Fibroblast of skin of left biceps (primary cell): ENCODE results near the gene NLRP4.
"Not testable (repeated sequence)": the region's sequence is repeated elsewhere in the genome, so short reads cannot be mapped to it uniquely, and the experiment has no call there.

Source experiments
- DNase-seq, 2 experiments: peaks; one replicate each; pipeline ENCODE4 v3.0.0-alpha.2; 2013; ENCODE audit warnings: low read depth in 2 of 2

The NLRP4 gene

DNA sequence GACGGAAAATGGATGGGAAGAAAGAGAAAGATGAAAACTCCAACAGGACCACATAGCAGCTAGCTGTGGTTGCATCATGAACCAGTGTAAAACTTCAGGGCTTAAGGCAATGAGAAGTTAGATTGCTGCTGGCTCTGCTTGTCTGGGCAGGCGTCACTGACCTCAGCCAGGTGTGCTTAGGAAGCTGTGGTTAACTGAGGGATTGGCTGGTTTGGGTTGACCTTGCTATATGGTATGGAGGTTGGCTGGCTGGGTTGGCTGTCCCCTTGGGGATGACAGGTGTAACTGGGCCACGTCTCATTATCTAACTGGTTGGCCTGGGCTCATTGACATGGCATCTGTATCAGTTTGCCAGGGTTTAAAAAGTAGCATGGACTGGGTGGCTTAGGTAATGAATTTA, 40.9 kb downstream of the NLRP4 start:
- no peak for DNase-seq

- no peak for DNase-seq
Measured at GRCh38 chr19:55882626-55883025, 46.3 kb downstream of the NLRP4 start.

DNA sequence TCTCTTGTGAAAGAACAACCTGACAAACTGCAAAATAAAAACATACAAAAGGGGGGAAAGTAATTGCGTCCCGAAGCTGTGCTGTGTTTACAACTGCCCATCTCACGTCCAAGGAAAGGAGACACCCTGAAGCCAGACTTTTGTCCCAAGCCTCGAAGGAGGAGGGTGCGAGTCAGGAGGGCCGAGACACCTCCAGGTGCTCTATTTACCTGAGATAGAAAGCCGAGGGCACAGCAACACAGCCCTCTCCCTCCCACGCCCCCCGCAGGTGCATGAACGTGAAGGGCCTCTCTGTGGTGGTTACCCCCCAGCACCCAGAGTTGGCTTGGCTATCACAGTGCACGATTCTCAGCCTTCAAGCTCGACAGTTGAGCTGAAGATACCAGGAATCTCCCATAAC, 62.6 kb downstream of the NLRP4 start:
- DNase-seq = no peak

GRCh38 chr19:55901369-55902079, 65.2 kb downstream of the NLRP4 start:
- no peak for DNase-seq

- DNase-seq = no peak
Measured at GRCh38 chr19:55902080-55902751, 65.9 kb downstream of the NLRP4 start.

- no peak for DNase-seq
Measured at GRCh38 chr19:55907286-55907685, 70.9 kb downstream of the NLRP4 start.

DNA sequence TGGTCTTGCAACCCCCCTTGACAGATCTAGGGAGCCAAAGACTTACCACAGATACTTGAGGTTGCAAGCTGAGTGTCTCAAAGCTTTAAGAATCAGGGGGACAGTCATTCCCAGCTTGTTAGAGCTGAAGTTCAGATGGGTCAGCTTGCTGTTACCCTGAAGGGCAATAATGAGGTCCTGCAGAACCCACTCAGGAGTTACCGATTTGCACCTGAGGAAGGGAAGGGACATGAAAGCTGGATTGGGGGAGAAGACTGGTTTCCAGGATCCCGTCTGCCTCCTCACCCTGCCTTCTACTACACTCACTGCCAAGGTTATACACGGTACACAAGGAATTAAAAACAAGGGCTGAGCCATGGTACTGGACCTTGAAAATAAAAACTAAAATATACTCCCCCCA, 71.4 kb downstream of the NLRP4 start:
- no peak for DNase-seq

DNA sequence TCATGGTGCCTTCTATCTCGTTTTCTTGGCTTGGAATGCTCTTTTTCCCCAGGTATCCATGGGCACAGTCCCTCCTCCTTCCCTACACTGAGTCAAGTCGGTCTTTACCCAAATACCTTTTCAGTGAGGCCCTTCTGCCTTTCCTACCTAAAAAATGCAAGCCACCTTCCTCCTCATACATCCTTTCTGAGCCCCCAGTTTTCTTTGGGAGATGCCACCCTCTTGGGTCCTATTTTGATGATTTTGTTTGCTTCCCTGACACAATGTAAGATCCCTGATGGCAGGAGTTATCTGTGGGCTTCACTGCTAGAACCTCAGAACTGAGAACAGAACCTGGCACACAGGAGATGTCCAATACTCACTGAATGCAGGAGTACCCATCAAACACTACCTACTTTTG, 73.5 kb downstream of the NLRP4 start:
- DNase-seq = no peak

DNA sequence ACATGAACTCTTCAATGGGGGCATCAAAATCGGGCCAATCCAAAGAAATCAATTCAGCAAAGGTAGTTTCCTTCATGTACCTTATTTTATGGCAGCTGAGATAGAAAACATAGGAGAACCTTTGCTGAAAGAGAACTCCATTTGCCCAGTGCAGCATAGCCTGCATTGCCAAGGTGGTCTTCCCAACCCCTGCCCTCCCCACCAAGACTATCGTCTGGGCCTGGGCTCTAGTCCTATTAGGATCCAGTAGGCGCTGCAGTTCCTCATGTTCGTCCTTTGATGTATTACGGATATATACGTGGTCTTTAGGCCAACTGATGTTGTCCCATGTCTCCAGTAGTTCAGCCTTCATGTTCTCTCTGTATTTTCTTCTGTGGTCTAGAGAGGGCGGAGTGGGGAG, 76.6 kb downstream of the NLRP4 start:
- no peak for DNase-seq

GRCh38 chr19:55913643-55914268, 77.4 kb downstream of the NLRP4 start:
- no peak for DNase-seq

DNA sequence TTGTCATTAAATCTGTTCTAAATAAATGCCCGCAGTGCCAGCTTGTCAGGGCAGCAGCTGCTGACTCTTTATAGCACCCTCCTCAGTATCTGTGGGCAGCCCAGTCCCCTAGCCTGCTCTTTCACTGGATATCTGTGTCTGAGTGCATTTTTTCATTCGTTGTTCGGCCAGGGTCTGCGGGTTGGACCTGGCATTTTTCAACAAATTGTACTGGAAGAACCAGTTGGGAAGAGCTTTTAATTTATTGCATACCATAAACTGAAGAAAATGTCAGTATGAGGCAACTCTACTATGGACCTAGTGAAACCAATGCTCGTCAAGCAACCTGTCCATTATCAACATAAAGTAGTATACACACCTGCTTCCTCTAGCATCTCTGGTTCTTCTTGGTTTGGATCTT, 87.2 kb downstream of the NLRP4 start:
- no peak for DNase-seq

GRCh38 chr19:55927991-55928390, 91.7 kb downstream of the NLRP4 start:
- no peak for DNase-seq

GRCh38 chr19:55929258-55929657, 92.9 kb downstream of the NLRP4 start:
- not testable (repeated sequence) for DNase-seq

GRCh38 chr19:55930996-55931515, 94.7 kb downstream of the NLRP4 start:
- no peak for DNase-seq
